Colon (tissue), 2 donors: ENCODE measurements around the gene SPATA31E1.
A peak's percentile ranks its signal among the peaks of the same experiment; 100 is the strongest.
"Not testable (repeated sequence)": the region's sequence is repeated elsewhere in the genome, so short reads cannot be mapped to it uniquely, and the experiment has no call there.

Experiments used
- FAIRE-seq: peaks from 2 replicates; lab custom pipeline; 2012; peaks lifted over from hg19 to GRCh38; lab: Jason Lieb, UNC
- donor health status: control.
- donor health status: control.

SPATA31E1 gene

DNA sequence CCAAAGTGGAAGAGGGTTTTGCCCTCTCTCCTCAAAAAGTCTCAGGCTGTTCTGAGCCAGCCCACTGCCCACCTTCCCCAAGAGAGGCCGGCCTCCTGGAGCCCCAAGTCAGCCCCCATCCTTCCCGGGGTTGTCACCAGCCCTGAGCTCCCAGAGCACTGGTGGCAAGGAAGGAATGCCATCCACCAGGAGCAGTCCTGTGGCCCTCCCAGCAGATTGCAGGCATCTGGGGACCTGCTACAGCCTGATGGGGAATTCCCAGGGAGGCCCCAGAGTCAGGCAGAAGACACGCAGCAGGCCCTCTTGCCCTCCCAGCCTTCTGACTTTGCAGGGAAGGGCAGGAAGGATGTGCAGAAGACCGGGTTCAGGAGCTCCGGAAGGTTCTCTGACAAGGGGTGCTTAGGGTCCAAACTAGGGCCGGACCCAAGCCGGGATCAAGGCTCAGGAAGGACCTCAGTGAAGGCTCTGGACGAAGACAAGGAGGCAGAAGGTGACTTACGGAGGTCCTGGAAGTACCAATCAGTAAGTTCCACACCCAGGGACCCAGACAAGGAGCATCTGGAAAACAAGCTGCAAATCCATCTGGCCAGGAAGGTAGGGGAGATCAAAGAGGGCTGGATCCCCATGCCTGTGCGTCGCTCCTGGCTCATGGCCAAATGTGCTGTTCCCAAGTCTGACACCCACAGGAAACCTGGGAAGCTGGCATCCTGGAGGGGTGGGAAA is 3.7 kb downstream of the SPATA31E1 start:
- no peak for FAIRE-seq

- FAIRE-seq: no peak
Observed at GRCh38 chr9:87886933-87887505, 4.3 kb downstream of the SPATA31E1 start.

DNA sequence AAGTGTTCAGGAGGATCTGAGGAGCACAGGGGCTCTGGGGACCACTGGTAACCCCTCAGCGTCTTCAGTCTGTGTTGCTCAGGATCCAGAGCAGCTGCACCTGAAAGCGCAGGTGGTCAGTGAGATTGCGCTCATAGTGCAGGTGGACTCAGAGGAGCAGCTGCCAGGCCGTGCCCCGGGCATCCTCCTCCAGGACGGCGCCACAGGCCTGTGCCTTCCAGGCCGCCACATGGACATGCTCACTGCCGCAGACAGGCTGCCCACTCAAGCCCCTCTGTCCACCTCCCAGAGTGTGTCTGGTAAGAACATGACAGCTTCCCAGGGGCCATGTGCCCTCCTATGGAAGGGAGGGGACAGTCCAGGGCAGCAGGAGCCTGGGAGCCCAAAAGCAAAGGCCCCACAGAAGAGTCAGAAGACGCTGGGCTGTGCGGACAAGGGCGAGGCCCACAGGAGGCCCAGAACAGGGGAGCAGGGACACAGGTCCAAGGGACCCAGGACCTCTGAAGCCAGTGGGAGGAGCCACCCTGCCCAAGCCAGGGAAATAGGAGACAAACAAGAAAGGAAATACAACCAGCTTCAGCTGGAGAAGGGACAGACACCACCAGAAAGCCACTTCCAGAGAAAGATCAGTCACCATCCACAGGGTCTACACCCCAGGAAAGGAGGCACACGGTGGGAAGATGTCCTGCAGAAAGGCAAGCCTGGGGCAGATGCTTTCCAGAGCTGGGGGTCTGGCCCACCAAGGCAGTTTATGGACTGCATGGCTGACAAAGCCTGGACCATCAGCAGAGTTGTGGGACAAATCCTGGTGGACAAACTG is 5.2 kb downstream of the SPATA31E1 start:
- FAIRE-seq: no peak

- FAIRE-seq: no peak
Observed at GRCh38 chr9:87888501-87888900, 5.8 kb downstream of the SPATA31E1 start.

DNA sequence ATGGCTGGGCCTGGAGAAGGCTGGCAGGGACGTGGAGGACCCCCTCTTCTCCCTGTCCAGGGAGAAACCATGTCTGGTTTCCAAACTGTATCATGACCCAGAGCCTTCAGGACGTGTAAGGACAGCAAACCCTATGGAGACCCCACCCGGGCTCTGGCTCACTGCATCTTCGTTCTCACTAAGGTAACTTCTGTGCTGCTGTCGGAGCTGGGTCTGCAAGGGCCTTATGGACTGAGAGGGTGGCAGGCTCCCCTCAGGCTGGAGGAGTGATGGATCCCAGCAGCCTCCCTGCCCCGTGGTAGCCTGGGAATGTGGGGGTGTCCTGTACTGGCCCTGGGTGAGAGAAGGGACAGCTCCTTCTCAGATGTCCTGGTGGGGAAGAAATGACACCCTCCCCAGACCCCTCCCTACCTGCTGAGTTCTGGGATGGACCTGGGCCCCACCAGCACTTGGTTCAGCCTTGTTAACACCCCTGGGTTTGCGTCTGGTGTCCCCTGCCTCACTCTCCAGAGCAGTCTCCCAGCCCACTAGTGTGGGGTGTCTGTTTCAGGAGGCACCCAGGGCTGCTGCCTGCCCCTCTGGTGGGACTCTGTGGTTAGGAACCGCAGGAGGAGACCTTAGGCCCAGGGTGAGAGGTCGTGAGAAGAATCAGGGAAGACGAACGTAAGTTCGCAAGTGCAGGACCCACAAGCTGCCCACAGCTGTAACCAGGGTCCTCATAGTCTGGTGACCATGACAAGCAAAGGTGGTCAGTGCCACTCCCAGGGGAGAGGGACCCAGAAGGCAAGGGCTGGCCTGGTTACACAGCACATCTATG is 6.6 kb downstream of the SPATA31E1 start:
- FAIRE-seq: no peak

- no peak for FAIRE-seq
Observed at GRCh38 chr9:87889882-87890252, 7.2 kb downstream of the SPATA31E1 start.

DNA sequence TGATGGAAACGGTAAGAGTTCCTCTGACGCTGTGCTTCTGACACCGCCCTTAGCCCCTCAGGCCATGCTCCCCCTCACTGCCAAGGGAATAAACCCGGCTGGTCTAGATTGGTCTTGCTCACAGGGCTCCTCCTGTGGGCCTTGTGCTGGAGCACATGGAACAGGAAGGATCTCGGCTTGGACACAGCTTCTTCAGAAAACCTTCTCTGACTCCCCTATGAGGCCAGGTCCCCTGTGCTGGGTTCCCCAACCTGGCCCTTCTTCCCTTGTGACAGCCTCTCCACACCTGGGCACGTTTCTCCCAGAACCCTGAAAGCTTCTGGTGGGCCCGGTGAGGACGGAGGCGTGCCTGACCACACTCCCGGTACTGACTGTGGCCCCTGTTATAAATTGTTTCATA is 8.2 kb downstream of the SPATA31E1 start:
- FAIRE-seq: no peak

DNA sequence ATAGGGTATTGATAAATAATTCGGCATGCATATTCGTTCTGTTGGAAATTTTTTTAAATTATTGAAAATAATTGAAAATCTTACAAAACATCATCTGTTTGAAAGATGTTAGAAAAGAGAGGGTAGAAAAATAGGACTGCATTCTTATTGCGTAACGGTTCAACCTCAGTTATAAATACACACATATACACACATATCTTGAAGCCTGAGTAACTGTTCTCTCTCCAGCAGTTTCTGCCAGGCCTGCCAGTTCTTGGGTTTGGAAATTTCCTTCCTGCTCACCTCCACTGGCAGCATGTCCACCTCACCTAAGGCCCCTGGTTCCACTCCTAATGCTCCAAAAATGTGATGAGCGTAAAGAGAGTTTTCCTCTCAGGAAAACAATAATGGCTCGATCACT is 9.1 kb downstream of the SPATA31E1 start:
- no peak for FAIRE-seq

GRCh38 chr9:87892956-87893355 is 10.3 kb downstream of the SPATA31E1 start:
- no peak for FAIRE-seq

- no peak for FAIRE-seq
Observed at GRCh38 chr9:87894998-87895625, 12.4 kb downstream of the SPATA31E1 start.

DNA sequence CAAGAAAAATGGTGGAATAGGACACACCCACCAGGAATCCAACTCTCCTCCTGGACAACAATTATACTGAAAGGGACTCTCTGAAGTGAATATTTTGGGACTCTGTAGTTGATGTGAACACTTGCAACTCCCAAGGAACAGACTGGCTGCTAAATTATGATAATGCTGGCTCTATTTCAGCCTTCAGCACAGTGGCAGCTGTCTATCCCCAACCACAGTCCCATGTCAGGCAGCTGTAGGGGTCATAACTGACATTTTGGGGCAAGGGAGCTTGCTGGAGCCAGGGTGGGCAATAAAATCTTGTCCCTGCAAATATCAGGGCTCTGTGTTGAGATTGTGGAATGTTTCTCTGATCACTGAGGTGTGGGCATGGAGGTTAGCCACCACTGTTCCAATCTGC is 14.2 kb downstream of the SPATA31E1 start:
- no peak for FAIRE-seq

- no peak for FAIRE-seq
Observed at GRCh38 chr9:87898151-87898550, 15.5 kb downstream of the SPATA31E1 start.

DNA sequence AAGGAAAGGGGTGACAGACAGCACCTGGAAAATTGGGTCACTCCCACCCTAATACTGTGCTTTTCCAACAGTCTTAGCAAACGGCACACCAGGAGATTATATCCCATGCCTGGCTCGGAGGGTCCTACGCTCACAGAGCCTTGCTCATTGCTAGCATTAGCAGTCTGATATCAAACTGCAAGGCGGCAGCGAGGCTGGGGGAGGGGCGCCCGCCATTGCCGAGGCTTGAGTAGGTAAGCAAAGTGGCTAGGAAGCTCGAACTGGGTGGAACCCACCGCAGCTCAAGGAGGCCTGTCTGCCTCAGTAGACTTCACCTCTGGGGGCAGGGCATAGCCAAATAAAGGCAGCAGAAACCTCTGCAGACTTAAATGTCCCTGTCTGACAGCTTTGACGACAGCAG is 19.7 kb downstream of the SPATA31E1 start:
- FAIRE-seq: not testable (repeated sequence)

DNA sequence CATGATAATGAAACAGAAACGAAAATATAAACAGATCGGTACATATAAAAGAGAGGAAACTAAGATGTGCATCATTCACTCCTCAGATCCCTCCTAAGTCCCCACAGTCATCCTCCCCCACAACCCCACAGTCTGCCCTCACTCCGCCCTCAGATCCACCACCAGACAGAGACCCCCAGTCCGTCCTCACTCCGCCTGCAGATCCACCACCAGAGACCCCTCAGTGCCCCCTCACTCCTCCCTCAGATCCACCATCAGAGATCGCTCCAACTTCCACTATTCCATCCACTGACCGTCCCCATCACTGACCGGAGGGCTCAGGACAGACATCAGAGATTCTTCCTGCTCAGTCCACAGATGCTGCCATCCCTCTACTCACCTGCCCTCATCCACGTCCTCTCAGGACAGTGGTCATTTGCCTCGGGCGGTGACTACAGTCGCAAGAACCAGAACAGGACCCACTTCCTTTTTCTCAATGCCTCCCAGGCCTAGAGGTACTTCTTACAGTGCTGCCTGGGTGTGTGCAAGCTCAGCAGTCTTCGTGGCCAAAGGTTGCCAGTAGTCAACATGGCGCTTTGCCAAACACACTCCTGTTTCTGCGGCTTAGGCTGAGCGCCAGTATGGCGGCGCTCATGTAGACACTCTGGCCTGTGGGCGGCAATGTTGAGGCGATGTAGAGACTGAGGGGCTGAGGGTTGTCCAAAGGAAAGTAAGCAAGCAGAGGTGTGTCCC is 26.8 kb downstream of the SPATA31E1 start:
- FAIRE-seq: peak; percentile 21

GRCh38 chr9:87910821-87911220 is 28.1 kb downstream of the SPATA31E1 start:
- FAIRE-seq: no peak

DNA sequence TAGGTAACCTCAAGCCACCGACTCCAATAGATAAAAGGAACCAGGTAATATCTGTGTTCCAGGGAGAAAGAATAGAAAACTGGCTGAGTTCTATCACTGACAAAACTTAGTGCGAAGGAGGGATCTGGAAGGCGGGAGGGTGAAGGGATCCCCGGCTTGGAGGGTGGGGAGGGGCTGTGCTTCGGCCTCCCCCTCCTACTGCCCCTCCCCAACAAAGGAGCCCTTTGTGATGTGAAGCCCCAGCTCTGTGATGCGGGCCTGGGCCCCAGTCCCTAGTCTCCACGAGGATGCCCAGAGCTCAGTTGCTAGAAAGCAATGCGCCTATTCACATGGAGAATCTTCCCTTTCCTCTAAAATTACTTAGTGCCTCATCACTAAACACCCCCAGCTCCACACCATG is 35.0 kb downstream of the SPATA31E1 start, which contains the start of gene SPATA31C1:
TSS of gene SPATA31C1 (plus strand) at position 301 of the 400 bp plus-strand sequence.
- FAIRE-seq: not testable (repeated sequence)

- not testable (repeated sequence) for FAIRE-seq
Observed at GRCh38 chr9:87919013-87919412, 36.3 kb downstream of the SPATA31E1 start.

DNA sequence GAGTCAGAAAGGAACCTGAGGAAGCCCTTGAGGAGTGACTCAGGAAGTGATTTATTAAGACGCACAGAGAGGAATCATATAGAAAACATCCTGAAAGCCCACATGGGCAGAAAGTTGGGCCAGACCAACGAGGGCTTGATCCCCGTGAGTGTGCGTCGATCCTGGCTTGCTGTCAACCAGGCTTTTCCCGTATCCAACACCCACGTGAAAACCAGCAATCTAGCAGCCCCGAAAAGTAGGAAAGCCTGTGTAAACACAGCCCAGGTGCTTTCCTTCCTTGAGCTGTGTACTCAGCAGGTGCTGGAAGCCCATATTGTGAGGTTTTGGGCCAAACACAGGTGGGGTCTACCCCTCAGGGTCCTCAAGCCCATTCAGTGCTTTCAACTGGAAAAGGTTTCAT is 38.9 kb downstream of the SPATA31E1 start:
- not testable (repeated sequence) for FAIRE-seq

- not testable (repeated sequence) for FAIRE-seq
Observed at GRCh38 chr9:87923012-87923411, 40.3 kb downstream of the SPATA31E1 start.

- not testable (repeated sequence) for FAIRE-seq
Observed at GRCh38 chr9:87924851-87925250, 42.2 kb downstream of the SPATA31E1 start.

GRCh38 chr9:87929152-87929551 is 46.5 kb downstream of the SPATA31E1 start:
- not testable (repeated sequence) for FAIRE-seq
